ENCODE data around the gene KRTAP5-2.
A peak's percentile ranks its signal among the peaks of the same experiment; 100 is the strongest.

KRTAP5-2 gene

GRCh38 chr11:1630271-1630670, 32.2 kb upstream of the KRTAP5-2 start:
- TF ChIP-seq CTCF (IDR thresholded peaks at IDR 0.05; ENCODE audit: low read depth, low read length, missing control alignments) = no peak
- Histone ChIP-seq H3K4me3 (ENCODE audit: low read depth, low read length) (no peak overlapping the region), H3K36me3 (replicated peaks) (no peaks in the 10 kb centered on the region), H3K27me3 (replicated peaks) (peaks cover 25% of the 10 kb centered on the region), H3K27ac (no peak overlapping the region)
- in situ Hi-C loops (cut with HindIII; ENCODE audit: low pct_ligation_motif_present, low sequenced_read_pairs) = no loop called here
- no peak for DNase-seq

GRCh38 chr11:1629326-1630185, 31.5 kb upstream of the KRTAP5-2 start, which contains the start of gene KRTAP5-5:
Gene KRTAP5-5, plus strand, starts transcription at chr11:1629775. Its CDS starts 66 bp downstream, at chr11:1629841.
- Histone ChIP-seq H3K36me3 (replicated peaks) (no peaks in the 10 kb centered on the region), H3K4me3 (ENCODE audit: low read depth, low read length) (no peak within 1 kb of the TSS), H3K27ac (no peak within 1 kb of the TSS), H3K27me3 (replicated peaks) (peaks cover 28% of the 10 kb centered on the region)
- no peak for TF ChIP-seq CTCF (IDR thresholded peaks at IDR 0.05; ENCODE audit: low read depth, low read length, missing control alignments)
- DNase-seq = no peak
- in situ Hi-C loops (cut with HindIII; ENCODE audit: low pct_ligation_motif_present, low sequenced_read_pairs) = no loop called here

- H3K27ac ChIP-seq = no peak overlapping the region
- no peak for DNase-seq
- H3K36me3 ChIP-seq (replicated peaks) = no peaks in the 10 kb centered on the region
- in situ Hi-C loops (cut with HindIII; ENCODE audit: low pct_ligation_motif_present, low sequenced_read_pairs) = no loop called here
- no peak overlapping the region for H3K4me3 ChIP-seq (ENCODE audit: low read depth, low read length)
- peaks cover 24% of the 10 kb centered on the region for H3K27me3 ChIP-seq (replicated peaks)
- peak; percentile 98 for TF ChIP-seq CTCF (IDR thresholded peaks at IDR 0.05; ENCODE audit: low read depth, low read length, missing control alignments)
Observed at GRCh38 chr11:1628506-1629325, 30.6 kb upstream of the KRTAP5-2 start.

- H3K27ac ChIP-seq = no peak overlapping the region
- in situ Hi-C loops (cut with HindIII; ENCODE audit: low pct_ligation_motif_present, low sequenced_read_pairs) = no loop called here
- H3K4me3 ChIP-seq (ENCODE audit: low read depth, low read length) = no peak overlapping the region
- peaks cover 18% of the 10 kb centered on the region for H3K27me3 ChIP-seq (replicated peaks)
- H3K36me3 ChIP-seq (replicated peaks) = no peaks in the 10 kb centered on the region
- TF ChIP-seq CTCF (IDR thresholded peaks at IDR 0.05; ENCODE audit: low read depth, low read length, missing control alignments) = no peak
- no peak for DNase-seq
Observed at GRCh38 chr11:1625541-1625940, 27.4 kb upstream of the KRTAP5-2 start.

GRCh38 chr11:1624621-1625020, 26.5 kb upstream of the KRTAP5-2 start:
- peaks cover 16% of the 10 kb centered on the region for H3K27me3 ChIP-seq (replicated peaks)
- no peak for TF ChIP-seq CTCF (IDR thresholded peaks at IDR 0.05; ENCODE audit: low read depth, low read length, missing control alignments)
- in situ Hi-C loops (cut with HindIII; ENCODE audit: low pct_ligation_motif_present, low sequenced_read_pairs) = no loop called here
- H3K27ac ChIP-seq = no peak overlapping the region
- DNase-seq = no peak
- H3K36me3 ChIP-seq (replicated peaks) = no peaks in the 10 kb centered on the region
- H3K4me3 ChIP-seq (ENCODE audit: low read depth, low read length) = no peak overlapping the region
